ENCODE results near the gene SEC24D. TPM values are rescaled to one million over a fixed set of nuclear protein-coding genes. Genes with fewer than 3 reads are reported as not detected.

The SEC24D gene
- total RNA-seq, 1 donor from 2014 or later, result 21.0 TPM

DNA sequence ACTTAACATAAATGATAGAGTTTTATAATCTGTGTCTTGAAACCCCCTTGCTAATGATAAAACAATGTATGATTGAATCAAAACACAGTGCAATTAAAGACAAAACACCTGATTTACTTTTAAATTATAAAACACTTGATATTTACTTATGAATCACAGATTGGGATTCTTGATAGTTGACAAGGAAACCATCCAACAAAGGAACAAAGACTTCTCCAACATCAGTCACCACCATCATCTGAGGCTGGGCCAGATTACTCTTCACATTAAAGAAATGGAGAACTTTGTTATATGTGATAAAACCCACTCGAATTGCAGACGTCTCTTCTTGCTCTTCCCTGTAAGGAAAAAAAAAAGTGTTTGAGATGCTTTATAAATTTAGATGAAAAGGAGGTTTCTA, 83.4 kb downstream of the SEC24D start:
- DNase-seq (ENCODE audit: low read depth in 2 of 2), result peak in 1 of 2 donors; percentile 81

DNA sequence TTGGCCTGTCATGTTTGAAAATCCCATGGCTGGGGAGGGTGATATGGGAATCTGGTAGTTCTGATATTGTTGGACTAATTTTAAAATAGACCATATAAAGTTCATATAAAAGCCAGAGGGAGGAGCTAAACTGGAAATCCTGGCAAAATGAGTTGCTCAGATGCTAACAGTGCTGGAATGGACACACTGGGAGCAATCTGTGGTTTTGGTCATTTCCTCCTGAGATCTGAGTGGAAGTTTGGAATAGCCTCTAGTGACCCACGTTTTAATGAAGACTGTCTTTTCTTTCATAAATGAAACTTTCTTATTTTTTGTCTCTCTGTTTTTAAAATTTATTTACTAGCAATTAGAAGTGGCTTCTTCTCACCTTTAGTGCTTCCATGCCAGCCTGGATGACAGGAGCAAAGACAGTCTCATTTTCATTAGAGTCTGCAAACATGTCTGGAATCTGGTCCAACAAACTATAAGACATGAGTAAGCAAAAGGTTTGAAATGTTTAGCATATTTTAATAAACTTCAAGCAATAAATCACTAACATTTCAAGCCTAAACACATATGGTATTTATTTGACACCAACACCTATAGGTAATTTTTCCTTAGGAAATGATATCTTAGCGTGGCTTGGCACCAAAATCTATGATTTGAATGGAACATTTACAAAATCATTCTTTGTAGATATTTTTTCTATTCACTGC, 84.2 kb downstream of the SEC24D start:
- peak in 1 of 2 donors; percentile 75 for DNase-seq (ENCODE audit: low read depth in 2 of 2)

DNA sequence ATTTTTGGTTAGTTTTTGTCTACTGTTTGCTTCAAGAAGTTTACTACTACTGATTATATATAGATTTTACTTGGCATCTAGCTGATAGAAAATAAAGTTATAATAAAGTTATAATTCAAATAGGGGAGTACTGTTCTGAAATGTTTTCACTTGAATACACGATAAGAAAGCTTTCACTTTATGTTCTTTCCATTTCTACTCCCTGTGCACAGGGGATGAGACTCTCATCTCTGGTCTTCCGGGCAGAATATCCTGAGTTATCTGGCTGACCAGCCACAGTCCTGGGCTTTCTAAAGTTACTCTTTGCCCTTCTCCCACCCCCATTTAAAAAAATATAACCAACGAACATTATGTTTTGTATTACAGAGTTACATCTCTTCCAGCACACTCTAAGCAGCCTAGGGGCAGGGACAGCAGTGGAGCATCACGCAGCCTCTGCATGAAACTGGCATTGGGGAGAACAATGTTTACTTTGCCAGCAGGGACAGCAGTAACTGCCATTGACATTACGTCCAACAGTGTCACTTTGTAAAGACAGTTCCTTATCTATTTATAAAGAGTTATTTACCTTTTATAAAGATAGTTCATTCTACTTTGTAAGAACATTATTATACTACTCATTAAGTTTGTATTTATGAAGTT, 86.5 kb downstream of the SEC24D start:
- DNase-seq (ENCODE audit: low read depth in 2 of 2), result no peak

DNA sequence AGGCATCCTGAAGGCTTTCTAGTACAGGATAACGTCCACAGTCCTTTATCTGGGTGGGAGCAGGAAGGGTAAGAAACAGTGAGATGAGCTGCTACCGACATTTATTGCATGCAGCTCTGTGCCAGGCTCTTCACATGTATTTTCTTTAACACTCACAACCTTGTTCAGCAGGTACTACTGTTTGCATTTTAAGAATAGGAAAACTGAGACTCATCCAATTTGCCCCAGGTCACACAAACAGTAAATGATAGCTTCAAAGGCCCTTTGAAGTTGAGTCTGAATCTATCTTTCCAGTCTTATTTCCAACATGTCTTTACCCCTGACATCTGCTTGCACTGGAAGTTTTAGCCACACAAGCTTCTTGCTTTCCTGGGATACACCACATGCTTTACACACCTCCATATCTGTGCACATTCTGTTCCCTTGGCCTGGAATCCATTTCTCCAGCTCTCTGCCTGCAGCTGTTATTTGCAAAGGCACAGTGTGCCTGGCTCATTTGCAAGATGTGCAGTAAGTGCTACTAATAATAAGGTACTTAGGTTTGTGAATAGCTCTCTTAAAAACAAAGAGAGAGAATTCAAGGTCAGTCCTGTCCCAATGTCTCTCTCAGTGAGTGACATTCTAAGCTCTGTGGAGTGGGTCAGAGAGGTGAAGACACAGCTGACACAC, 89.5 kb downstream of the SEC24D start:
- DNase-seq (ENCODE audit: low read depth in 2 of 2), result no peak

DNA sequence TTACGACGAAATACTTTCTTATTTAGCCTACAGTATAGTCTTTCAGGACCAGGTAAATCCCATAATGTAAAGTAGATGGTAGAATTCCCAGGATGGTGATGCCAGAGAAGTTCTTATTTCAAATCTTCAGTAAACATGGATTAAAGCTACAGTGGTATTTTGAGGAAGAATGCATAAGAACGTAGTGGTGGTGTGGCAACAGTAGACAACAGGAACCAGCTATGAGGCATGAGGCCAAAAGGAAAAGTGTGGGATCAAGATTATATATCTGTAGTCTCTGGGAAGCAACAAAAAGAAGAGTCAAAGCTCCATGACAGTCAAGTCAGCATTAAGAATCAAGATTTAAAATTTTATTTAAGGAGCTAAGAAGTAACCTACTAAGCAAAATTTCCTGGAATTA, 90.6 kb downstream of the SEC24D start:
- peak; percentile 15 to 67 for DNase-seq (ENCODE audit: low read depth in 2 of 2)

DNA sequence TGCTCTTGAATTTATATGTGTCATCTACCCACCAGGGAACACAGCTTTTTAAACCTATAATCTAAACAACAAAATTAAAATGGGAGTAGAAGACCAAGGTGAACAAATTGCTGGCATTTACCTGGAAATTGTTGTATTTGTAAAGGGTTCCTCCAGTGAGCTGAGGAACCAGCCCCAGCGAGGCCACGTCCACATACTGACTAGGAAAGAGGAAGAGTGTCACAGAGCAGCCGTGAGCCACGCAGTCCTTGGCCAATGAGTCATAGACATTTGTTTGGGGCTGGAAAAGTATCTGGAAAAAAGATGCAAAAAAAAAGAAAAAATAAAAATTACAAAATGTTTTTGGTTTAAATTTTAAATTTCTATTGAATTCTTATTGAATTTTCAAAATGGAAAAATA, 92.1 kb downstream of the SEC24D start:
- peak; percentile 26 to 72 for DNase-seq (ENCODE audit: low read depth in 2 of 2)

DNA sequence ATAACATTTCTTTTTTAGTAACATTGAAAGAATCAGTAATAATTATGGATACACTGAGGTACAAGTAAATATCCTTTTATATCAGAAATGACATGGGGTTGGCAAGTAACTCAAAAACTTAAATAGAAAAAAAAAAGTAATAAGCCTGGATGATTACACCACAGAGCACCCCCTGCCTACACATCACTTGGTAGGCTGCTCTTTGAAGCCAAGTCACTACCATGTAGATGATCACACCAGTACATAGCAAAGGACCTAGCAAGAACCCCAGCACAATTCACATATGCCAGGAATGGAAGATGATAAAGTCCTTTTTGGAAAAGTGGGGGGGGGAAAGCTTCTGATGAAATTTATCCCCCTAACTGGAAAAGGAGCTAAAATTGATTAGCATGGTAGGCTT, 93.9 kb downstream of the SEC24D start:
- DNase-seq (ENCODE audit: low read depth in 2 of 2), result no peak

DNA sequence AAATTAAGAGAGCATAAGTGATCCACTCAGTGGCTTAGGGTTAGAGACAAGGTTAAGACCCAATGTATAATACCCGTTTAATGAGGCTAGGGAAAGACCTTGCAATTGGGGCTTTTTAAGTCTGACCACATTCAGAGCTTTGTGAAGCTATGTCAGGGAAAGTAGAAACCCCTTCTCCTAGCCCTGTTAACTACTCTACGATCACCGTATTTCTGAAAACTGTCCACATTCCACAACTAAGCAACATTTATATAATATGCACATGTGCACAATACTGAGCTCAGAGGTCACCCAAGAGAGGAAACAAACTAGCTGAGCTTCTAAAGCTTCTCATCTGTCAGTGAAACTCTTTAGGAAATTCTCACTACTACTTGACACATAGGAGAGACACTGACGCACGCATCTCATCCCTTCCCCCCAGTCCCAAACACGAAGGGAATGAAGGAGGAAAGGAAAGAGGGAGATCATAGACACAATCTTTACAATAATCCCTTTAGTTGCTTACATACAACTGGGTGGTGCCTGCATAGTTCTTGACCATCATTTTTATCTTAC, 94.5 kb downstream of the SEC24D start:
- peak in 1 of 2 donors; percentile 42 for DNase-seq (ENCODE audit: low read depth in 2 of 2)

DNA sequence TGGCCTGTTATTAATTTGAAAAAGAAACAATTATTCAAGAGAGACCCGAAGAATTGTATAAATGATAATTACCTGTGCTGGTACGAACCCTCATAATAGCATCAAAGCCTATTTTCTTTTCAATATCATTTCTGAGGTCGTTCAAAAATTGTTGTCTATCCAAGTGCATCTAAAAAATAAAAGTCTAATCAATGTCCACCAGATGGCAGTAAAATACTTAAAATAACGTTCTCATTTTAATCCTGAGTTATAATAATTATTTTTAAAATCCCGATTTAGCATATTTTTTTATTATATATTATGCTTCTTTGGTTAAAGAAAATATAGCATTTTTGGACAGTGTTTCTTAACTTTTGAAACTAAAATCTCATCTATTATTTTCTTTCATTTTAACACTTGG, 95.1 kb downstream of the SEC24D start:
- DNase-seq (ENCODE audit: low read depth in 2 of 2), result peak; percentile 39 to 47

DNA sequence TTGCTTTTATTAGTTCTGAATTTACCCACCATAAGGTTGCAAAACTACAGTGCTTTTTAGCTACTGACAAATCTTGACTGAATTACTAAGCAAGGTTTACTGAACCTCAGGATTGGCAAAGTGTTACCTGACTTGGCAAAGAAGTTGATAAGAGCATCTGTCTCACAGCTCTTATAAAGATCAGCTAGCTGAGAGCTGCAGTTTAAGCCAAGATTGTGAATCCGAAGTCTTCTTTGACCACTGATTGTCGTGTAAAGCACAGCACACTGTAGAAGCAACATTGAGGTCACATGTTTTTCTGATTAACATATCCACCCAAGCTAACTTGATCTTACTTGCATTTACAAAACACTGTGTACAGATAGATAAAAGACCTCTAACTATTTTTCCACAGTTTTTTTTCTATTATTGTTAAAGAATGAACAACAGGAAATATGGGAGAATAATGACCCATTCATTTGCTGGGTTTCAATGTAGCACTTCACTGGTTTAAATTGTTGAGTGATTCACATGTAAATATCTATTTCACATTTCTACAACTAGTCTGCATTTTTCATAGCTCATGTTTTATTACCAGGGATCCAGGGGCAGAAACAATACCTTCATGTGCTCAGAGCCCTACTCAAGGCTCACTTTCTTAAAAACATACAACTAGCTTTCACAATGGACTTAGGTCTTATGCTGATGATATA, 96.8 kb downstream of the SEC24D start:
- peak in 1 of 2 donors; percentile 12 for DNase-seq (ENCODE audit: low read depth in 2 of 2)

DNA sequence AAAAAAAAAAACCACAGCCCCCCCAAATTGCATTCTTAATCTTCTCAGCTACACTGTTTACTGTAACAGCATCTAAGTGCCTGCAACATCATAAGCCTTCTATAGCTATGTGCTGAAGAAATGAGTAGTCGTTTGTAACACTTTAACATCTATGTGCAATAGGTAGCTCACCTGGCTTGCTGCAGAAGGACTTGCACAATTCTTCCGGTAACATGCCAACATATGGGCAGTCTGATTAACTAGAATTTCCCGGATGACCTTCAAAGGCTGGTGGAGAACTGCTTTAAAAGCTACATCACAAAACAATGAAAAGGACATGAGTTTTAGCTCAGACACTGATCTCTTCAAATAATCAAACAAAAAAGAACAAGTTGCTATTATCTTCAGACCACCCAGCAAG, 97.8 kb downstream of the SEC24D start:
- DNase-seq (ENCODE audit: low read depth in 2 of 2), result no peak

DNA sequence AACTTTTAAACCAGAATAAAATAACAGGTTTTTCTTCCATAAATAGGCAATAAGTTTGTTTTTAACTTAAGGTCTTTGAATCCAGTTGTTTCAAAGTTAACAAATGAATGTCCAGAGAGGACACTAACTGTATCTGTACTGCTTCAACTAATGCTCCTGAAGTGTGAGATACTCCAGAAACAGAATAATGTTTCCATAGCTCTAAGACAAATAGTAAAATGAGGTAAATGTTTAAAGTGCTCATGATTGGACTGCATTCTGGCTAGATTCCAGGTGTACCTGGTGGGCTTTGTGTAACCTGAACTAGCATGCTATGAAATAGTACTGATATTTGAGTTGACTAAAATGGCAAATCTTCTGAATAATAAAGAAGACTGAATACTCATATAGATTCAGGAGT, 99.0 kb downstream of the SEC24D start:
- DNase-seq (ENCODE audit: low read depth in 2 of 2), result no peak

DNA sequence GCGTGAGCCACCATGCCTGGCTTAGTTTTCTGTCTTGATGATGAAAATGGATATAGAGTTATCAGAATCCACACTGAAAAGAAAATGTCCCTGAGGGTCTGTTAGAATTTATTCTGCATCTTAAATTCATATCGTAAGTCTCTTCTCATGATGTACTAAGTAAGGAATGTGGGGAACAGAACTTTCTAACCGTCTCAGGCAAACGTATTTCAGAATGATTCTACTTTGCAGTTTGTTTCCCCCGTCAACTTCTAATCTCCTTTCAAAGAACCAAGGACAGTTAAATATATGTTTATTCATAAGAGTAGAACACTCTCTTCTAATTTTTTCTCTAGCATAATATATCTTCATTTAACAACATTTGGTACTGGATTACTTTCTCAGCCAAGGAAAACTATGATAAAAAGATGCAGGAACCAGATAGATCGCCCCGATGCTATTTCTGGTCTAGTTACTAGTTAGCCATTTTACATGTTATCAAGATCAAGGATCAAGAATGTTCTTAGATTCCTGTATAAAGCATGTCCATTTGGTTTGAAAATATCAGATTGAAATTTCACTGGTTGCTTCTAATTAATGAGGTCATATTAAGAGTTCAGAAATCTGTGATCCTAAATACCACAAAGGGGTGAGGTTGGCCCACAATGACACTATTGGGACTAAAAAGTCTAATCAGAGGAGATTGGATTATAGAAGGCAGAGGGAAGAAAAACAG, 101.3 kb downstream of the SEC24D start:
- no peak for DNase-seq (ENCODE audit: low read depth in 2 of 2)

DNA sequence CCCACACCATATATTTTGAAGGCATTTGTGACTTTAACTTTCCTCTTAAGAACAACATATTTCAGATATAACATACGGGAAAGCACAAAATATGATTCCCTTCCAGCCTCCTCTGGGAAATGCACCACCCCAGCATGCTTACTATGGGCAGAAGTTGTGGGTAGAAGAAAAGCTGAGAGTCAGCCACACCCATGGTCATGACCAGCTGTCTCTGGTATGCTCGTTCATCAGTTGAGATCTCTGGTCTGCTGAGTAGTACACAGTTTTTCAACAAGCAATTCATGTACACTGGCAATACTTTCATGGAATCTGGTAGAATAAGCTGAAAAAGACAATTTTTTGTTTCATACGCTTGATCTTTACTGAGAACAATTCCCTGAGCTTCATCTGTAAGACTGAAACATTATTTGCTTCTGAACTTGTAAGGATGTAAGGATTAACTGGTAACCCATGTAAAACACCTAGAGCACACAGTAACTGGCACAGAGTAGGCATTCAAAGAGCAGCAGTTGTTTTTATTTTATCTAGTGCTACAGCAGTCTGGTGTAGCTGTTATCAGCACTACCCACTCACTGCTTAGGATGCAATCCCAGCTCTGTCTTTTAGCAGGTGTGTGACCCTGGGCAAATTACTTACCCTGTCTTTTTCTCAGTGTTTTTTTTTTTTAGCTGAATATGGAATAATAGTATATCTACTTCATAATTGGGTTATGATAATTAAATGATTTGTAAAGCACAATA, 103.2 kb downstream of the SEC24D start:
- DNase-seq (ENCODE audit: low read depth in 2 of 2), result no peak

DNA sequence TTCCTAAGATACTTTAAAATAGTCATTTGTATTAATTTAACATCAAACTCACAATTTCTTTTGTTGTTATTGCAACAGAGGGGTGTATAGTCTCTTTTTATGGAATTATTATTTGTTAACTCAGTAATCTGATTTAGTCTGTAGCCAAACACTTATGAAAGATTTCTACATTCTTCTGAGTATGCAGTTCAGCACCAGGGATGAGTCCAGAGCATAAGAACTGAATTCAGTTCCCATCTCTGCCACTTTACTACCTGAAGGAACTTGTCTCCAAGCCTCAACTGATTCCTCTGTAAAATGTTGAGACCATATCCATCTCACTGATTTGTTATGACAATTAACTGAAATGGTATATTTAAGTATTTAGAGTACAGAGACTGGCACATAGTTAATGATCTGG, 105.2 kb downstream of the SEC24D start:
- no peak for DNase-seq (ENCODE audit: low read depth in 2 of 2)

DNA sequence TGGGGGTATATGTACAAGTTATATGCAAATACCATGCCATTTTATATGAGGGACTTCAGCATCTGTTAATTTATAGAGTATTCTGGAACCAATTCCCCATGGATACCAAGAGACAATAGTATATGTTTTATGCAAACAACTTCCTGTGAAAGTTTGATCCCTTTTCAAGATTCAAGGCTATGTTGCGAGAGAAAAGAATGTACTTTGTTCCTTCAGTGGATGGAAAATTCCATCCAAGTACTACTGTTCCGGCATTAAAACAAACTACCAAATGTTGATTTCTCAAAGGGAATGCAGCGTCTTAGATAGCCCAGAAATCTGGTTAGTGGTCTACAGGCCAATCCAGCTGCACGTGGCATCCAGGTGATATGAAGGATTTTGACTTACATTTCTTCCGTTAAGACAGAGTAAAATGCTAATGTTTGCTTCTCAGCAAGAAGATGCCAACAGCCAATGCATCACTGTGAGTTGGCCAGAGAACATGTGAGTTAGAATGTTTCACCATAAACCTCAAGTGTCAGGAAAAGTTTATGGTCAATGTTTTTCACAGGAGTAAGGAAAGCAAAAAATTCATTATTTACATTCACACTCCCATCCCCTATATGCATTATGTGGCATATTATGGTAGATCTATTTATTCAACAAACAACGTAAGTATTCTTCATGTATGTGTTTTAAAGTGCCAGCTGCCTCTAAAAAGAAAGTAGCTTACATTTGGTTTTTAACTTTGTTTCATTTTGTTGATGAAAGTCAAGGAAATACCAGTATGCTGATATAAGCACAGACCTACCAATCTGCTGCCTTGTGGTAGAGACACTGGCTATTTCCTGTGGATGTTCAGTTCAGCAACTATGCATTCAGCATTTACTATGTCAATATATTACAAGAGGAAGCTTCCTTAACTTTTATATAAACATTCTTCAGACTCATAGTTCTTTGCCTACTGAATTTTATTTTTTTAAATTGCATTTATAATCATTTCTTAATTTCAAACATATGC, 106.3 kb downstream of the SEC24D start:
- peak; percentile 56 to 77 for DNase-seq (ENCODE audit: low read depth in 2 of 2)

DNA sequence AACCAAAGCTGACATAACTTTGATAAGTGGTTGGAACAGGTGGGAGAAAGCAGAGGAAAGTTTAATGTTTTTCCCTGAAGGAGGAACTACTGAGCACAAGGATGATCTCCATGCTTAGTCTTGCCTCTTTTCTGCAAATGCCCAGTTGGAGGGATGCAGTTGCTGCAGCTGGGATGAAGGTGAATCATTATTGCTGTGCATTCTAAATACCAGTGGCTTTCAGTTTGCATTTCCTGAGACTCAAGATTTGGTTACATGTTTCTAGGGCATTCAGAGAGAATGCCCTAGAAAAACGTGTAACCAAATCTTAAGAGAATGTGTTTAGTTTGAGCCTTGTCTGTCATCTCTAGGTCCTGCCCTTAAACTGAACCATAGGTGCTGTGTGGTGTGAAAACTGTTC, 108.6 kb downstream of the SEC24D start:
- peak in 1 of 2 donors; percentile 61 for DNase-seq (ENCODE audit: low read depth in 2 of 2)

DNA sequence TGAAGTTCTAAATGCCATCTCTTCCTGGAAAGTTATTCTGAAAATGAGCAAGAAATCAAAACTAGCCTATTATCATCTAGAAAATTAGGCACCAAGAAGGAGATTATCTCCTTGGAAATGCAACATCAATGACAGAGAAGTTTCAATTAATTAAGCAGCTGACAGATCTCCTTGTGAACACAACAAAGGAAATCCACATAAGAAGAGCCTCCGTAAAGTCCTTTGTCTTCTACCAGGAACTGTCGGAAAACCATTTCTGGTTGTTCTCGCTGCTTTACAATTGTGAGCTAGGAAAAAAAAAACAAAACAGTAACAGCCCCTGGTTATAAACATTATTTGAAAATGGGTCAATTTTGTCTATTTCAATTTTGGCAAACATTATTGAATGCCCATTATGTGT, 112.6 kb downstream of the SEC24D start:
- no peak for DNase-seq (ENCODE audit: low read depth in 2 of 2)

DNA sequence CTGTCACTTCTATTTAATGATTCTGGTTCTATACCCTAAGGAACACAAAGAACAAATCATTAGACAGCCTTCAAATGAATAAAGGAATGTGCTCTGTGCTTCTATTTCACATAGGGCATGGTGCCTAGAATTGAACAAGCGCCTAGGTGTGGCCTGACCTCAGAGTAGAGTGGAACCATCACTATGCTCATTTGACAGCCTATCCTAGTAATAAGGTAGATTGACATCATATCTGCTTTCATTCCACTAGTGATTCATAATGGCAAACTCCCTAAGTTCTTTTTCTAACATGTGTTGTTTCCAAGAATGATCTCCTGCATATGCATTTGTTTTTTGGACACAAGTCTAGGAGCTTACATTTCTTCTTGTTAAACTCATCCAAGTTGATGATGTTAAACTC, 114.2 kb downstream of the SEC24D start:
- no peak for DNase-seq (ENCODE audit: low read depth in 2 of 2)

Measured in lung microvascular endothelial cell (primary cell).